NCI-H774 (cell line): Measurements from ENCODE around the gene ICA1.
"Not testable (repeated sequence)": the region's sequence is repeated elsewhere in the genome, so short reads cannot be mapped to it uniquely, and the experiment has no call there.

Source experiments
- DNase-seq: peaks from one replicate; lab custom pipeline; 2025; lab: John Stamatoyannopoulos, UW

ICA1 gene

GRCh38 chr7:8261711-8262695 lies at the start of gene ICA1:
Gene ICA1, minus strand, starts transcription at chr7:8262167. Its CDS starts 26,241 bp downstream, at chr7:8235926.
- peak; percentile 87 for DNase-seq

- no peak for DNase-seq
Measured at GRCh38 chr7:8310876-8311275, 48.9 kb upstream of the ICA1 start.

- no peak for DNase-seq
Measured at GRCh38 chr7:8305625-8306388, 43.8 kb upstream of the ICA1 start.

GRCh38 chr7:8305104-8305503 lies 43.1 kb upstream of the ICA1 start:
- no peak for DNase-seq

GRCh38 chr7:8303904-8304528 lies 42.0 kb upstream of the ICA1 start:
- no peak for DNase-seq

- not testable (repeated sequence) for DNase-seq
Measured at GRCh38 chr7:8297023-8297422, 35.1 kb upstream of the ICA1 start.

- DNase-seq: no peak
Measured at GRCh38 chr7:8296362-8296659, 34.3 kb upstream of the ICA1 start.

- DNase-seq: peak; percentile 84
Measured at GRCh38 chr7:8295638-8296361, 33.8 kb upstream of the ICA1 start.

GRCh38 chr7:8291397-8292141 lies 29.6 kb upstream of the ICA1 start:
- no peak for DNase-seq

GRCh38 chr7:8290645-8291308 lies 28.8 kb upstream of the ICA1 start:
- DNase-seq: peak; percentile 85

GRCh38 chr7:8286118-8286517 lies 24.2 kb upstream of the ICA1 start:
- no peak for DNase-seq

- no peak for DNase-seq
Measured at GRCh38 chr7:8285155-8285554, 23.2 kb upstream of the ICA1 start.

GRCh38 chr7:8284606-8285005 lies 22.6 kb upstream of the ICA1 start:
- no peak for DNase-seq

GRCh38 chr7:8283968-8284367 lies 22.0 kb upstream of the ICA1 start:
- no peak for DNase-seq

- DNase-seq: no peak
Measured at GRCh38 chr7:8282871-8283270, 20.9 kb upstream of the ICA1 start.

GRCh38 chr7:8282162-8282561 lies 20.2 kb upstream of the ICA1 start:
- DNase-seq: no peak

- no peak for DNase-seq
Measured at GRCh38 chr7:8278183-8278582, 16.2 kb upstream of the ICA1 start.

GRCh38 chr7:8277394-8277982 lies 15.5 kb upstream of the ICA1 start:
- no peak for DNase-seq

GRCh38 chr7:8274589-8274988 lies 12.6 kb upstream of the ICA1 start:
- DNase-seq: no peak

- DNase-seq: no peak
Measured at GRCh38 chr7:8271960-8272359, 10.0 kb upstream of the ICA1 start.
